Ovary (tissue), 9 donors: Measurements from ENCODE around the gene GUCY1A2. TPM values are rescaled to one million over a fixed set of nuclear protein-coding genes. Genes with fewer than 3 reads are reported as not detected.

Experiments
- DNase-seq, 5 donors: peaks; one replicate each; pipeline ENCODE4 v3.0.0-alpha.2; 2019 to 2020
- H3K27ac ChIP-seq, 2 donors: fragments of 200-600 bp; one replicate each; pipeline versions ENCODE4 v1.5.1 to v1.8.0; 2019 to 2022
- H3K27me3 ChIP-seq: fragments of 200-600 bp; one replicate; pipeline ENCODE4 v1.8.0; 2022
- H3K36me3 ChIP-seq: fragments of 200-600 bp; sonication (generic); one replicate; pipeline ENCODE4 v1.5.1; 2019
- H3K4me1 ChIP-seq: one replicate; pipeline ENCODE4 v1.8.1; 2013; ENCODE audit warnings: mild to moderate bottlenecking, moderate library complexity; ENCODE audit not compliant: insufficient read depth
- H3K4me3 ChIP-seq: fragments of 200-600 bp; sonication (generic); one replicate; pipeline ENCODE4 v1.5.1; 2017
- H3K9me3 ChIP-seq, 2 donors: fragments of 200-600 bp in 1 of 2; sonication (generic) in 1 of 2; one replicate each; pipeline versions ENCODE4 v1.5.1 to v1.8.1; 2013 to 2019; ENCODE audit warnings: mild to moderate bottlenecking in 1 of 2, moderate library complexity in 1 of 2
- CTCF ChIP-seq, 3 donors: fragments of 450-650 bp in 2 of 3; fragments of 200-600 bp in 1 of 3; IDR thresholded peaks; one replicate each; pipeline versions ENCODE4 v1.5.1 to v1.8.0; 2016 to 2022; ENCODE audit warnings: antibody characterized with exemption in 3 of 3, mild to moderate bottlenecking in 1 of 3
- EP300 ChIP-seq: sonication (generic); formaldehyde crosslinking; IDR thresholded peaks from one replicate; pipeline ENCODE4 v1.6.1; 2017; ENCODE audit warnings: antibody characterized with exemption
- POLR2A ChIP-seq: fragments of 450-650 bp; IDR thresholded peaks from one replicate; pipeline ENCODE4 v1.6.1; 2017; ENCODE audit warnings: antibody characterized with exemption, mild to moderate bottlenecking, moderate library complexity
- WGBS, 3 donors: extraction: QIAGEN DNeasy Blood & Tissue Kit in 1 of 3; methylation state at CpG; one replicate each; pipeline versions ENCODE4 v1.1.5 to v1.1.7; 2013 to 2017; 5-methylcytosine and 5-hydroxymethylcytosine counted together
- intact Hi-C, 4 donors: fragments of 100-400 bp; cut with DNase I; formaldehyde crosslinking; loops; one replicate each; pipeline versions ENCODE4 v1.11.0 to v1.15.1; 2022 to 2023
- polyA plus RNA-seq, 2 donors: library from polyadenylated mRNA; stranded (reverse); fragments of 200-250 nt in 1 of 2; fragments of 350-450 nt in 1 of 2; fragmentation: Illumina TruSeq in 1 of 2; extraction: RNeasy Lipid Tissue Mini Kit (QIAGEN cat#74804) in 1 of 2; gene quantifications; one replicate each; pipeline ENCODE4 v1.2.3, GENCODE V29; 2013 to 2014
- total RNA-seq, 7 donors: library from RNA; depleted of rRNA in 2 of 7; stranded (reverse); fragments of >200 nt in 2 of 7; fragmentation: NEBNext Ultra II Directional in 3 of 7; extraction: Animal tissue kit (Norgen Biotek cat#: 25700) in 3 of 7; gene quantifications; one replicate each; pipeline versions ENCODE4 v1.1.0 to v1.2.4, GENCODE V29; 2016 to 2023
- donor health status: DM: no; HTN: no; CAD: no; lungs with moderate emphysema.
- donor health status: DM: no; HTN: no; CAD: no.
- donor health status: Bipolar disorder and iron deficiency.
- donor health status: DM: yes; HTN: yes; CAD: no.
- donor health status: DM: no; HTN: no; CAD: no.
- donor health status: DM: yes; HTN: yes; CAD: no.

Gene GUCY1A2
- total and polyA plus RNA-seq, 9 donors, result 1.5 to 20.3 (median 6.1) TPM

- intact Hi-C loops, result no loop called here
- TF ChIP-seq POLR2A (no peak), CTCF (IDR thresholded peaks at IDR 0.05) (no peak), EP300 (no peak)
- Histone ChIP-seq H3K4me1 (no peaks in the 10 kb centered on the region), H3K27ac (no peak overlapping the region), H3K27me3 (no peaks in the 10 kb centered on the region), H3K4me3 (no peak overlapping the region), H3K9me3 (no peaks in the 10 kb centered on the region), H3K36me3 (no peaks in the 10 kb centered on the region)
- no peak for DNase-seq
Measured at GRCh38 chr11:106842134-106842533, 176.1 kb downstream of the GUCY1A2 start.

GRCh38 chr11:106840947-106841346 is 177.3 kb downstream of the GUCY1A2 start:
- Histone ChIP-seq H3K4me1 (no peaks in the 10 kb centered on the region), H3K9me3 (no peaks in the 10 kb centered on the region), H3K4me3 (no peak overlapping the region), H3K27me3 (no peaks in the 10 kb centered on the region), H3K27ac (no peak overlapping the region), H3K36me3 (no peaks in the 10 kb centered on the region)
- WGBS, 3 donors, result 48 to 60% (median 50%) methylated on average over 3 of the region's 3 CpGs
- no peak for DNase-seq
- intact Hi-C loops, result no loop called here
- TF ChIP-seq POLR2A (no peak), EP300 (no peak), CTCF (IDR thresholded peaks at IDR 0.05) (no peak)

- no peak for TF ChIP-seq CTCF (IDR thresholded peaks at IDR 0.05)
- TF ChIP-seq POLR2A, result no peak
- no peak for TF ChIP-seq EP300
Measured at GRCh38 chr11:106840146-106840545, 178.1 kb downstream of the GUCY1A2 start.

GRCh38 chr11:106834567-106834966 is 183.7 kb downstream of the GUCY1A2 start:
- intact Hi-C loops, result no loop called here

More at GRCh38 chr11:106840146-106840545, 178.1 kb downstream of the GUCY1A2 start:
- Histone ChIP-seq H3K36me3 (no peaks in the 10 kb centered on the region), H3K9me3 (no peaks in the 10 kb centered on the region), H3K27ac (no peak overlapping the region), H3K27me3 (no peaks in the 10 kb centered on the region), H3K4me3 (no peak overlapping the region), H3K4me1 (no peaks in the 10 kb centered on the region)
- intact Hi-C loops, result no loop called here
- DNase-seq, result no peak
- 89 to 96% (median 91%) methylated on average over 1 of the region's 1 CpG for WGBS, 3 donors

More at GRCh38 chr11:106834567-106834966, 183.7 kb downstream of the GUCY1A2 start:
- Histone ChIP-seq H3K27ac (no peak overlapping the region), H3K36me3 (no peaks in the 10 kb centered on the region), H3K4me1 (no peaks in the 10 kb centered on the region), H3K27me3 (no peaks in the 10 kb centered on the region), H3K9me3 (no peaks in the 10 kb centered on the region), H3K4me3 (no peak overlapping the region)
- TF ChIP-seq EP300, result no peak
- no peak for TF ChIP-seq CTCF (IDR thresholded peaks at IDR 0.05)
- TF ChIP-seq POLR2A, result no peak
- WGBS, 3 donors, result 79 to 84% (median 79%) methylated on average over 2 of the region's 2 CpGs
- DNase-seq, result no peak
